Measurements from ENCODE around the gene SLIT3. TPM values are rescaled to one million over a fixed set of nuclear protein-coding genes. Genes with fewer than 3 reads are reported as not detected.

Gene SLIT3
- total and polyA plus RNA-seq, 2 experiments from 2014 or later: 0.59 to 0.71 TPM

DNA sequence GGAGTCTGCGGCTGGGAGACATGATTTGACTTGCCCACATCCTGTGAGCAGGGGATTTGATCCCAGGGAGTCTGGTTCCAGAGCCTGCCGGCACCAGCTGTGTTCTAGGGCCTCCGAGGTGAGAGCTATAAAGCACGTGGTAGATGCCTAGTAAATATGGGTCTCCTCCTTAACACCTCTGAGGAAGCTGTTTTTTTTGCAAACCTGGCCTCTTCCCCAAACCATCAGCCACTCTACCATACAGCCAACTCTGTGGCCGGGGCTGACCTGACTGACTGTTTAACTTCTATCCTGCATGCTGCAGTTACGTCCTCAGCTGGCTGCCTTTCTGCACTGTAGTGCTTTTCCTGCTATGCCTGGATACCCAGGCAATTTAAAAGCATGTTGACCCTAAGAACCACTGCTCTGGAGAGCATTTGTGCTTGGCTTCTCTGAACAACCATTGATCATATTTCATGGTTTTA lies 220.5 kb downstream of the SLIT3 start:
- no peaks in the 10 kb centered on the region; the same call in 2 of the 3 replicates for H3K9me3 Mint-ChIP-seq
- TF ChIP-seq NANOG (IDR thresholded peaks at IDR 0.05; ENCODE audit: borderline replicate concordance): no peak
- TF ChIP-seq, protein P1, sequence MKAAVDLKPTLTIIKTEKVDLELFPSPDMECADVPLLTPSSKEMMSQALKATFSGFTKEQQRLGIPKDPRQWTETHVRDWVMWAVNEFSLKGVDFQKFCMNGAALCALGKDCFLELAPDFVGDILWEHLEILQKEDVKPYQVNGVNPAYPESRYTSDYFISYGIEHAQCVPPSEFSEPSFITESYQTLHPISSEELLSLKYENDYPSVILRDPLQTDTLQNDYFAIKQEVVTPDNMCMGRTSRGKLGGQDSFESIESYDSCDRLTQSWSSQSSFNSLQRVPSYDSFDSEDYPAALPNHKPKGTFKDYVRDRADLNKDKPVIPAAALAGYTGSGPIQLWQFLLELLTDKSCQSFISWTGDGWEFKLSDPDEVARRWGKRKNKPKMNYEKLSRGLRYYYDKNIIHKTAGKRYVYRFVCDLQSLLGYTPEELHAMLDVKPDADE (IDR thresholded peaks at IDR 0.05): no peak
- TF ChIP-seq, protein P2, sequence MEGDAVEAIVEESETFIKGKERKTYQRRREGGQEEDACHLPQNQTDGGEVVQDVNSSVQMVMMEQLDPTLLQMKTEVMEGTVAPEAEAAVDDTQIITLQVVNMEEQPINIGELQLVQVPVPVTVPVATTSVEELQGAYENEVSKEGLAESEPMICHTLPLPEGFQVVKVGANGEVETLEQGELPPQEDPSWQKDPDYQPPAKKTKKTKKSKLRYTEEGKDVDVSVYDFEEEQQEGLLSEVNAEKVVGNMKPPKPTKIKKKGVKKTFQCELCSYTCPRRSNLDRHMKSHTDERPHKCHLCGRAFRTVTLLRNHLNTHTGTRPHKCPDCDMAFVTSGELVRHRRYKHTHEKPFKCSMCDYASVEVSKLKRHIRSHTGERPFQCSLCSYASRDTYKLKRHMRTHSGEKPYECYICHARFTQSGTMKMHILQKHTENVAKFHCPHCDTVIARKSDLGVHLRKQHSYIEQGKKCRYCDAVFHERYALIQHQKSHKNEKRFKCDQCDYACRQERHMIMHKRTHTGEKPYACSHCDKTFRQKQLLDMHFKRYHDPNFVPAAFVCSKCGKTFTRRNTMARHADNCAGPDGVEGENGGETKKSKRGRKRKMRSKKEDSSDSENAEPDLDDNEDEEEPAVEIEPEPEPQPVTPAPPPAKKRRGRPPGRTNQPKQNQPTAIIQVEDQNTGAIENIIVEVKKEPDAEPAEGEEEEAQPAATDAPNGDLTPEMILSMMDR (conservative IDR thresholded peaks at IDR 0.05; ENCODE audit: low read depth in 2 of 2): no peak
- TF ChIP-seq JUNB (IDR thresholded peaks at IDR 0.05; ENCODE audit: unreplicated experiment): no peak
- TF ChIP-seq EZH2 (IDR thresholded peaks at IDR 0.05; ENCODE audit: low read depth, unreplicated experiment): no peak
- no peak for TF ChIP-seq STAT1 (IDR thresholded peaks at IDR 0.05; ENCODE audit: unreplicated experiment)
- TF ChIP-seq CREB1 (CRISPR knock-in tag; IDR thresholded peaks at IDR 0.05; ENCODE audit: low read depth): no peak
- no peak for TF ChIP-seq POLR2AphosphoS5 (IDR thresholded peaks at IDR 0.05; ENCODE audit: low read depth)
- TF ChIP-seq ZNF331 (CRISPR knock-in tag; IDR thresholded peaks at IDR 0.05; ENCODE audit: low read depth): no peak
- TF ChIP-seq, protein P3, sequence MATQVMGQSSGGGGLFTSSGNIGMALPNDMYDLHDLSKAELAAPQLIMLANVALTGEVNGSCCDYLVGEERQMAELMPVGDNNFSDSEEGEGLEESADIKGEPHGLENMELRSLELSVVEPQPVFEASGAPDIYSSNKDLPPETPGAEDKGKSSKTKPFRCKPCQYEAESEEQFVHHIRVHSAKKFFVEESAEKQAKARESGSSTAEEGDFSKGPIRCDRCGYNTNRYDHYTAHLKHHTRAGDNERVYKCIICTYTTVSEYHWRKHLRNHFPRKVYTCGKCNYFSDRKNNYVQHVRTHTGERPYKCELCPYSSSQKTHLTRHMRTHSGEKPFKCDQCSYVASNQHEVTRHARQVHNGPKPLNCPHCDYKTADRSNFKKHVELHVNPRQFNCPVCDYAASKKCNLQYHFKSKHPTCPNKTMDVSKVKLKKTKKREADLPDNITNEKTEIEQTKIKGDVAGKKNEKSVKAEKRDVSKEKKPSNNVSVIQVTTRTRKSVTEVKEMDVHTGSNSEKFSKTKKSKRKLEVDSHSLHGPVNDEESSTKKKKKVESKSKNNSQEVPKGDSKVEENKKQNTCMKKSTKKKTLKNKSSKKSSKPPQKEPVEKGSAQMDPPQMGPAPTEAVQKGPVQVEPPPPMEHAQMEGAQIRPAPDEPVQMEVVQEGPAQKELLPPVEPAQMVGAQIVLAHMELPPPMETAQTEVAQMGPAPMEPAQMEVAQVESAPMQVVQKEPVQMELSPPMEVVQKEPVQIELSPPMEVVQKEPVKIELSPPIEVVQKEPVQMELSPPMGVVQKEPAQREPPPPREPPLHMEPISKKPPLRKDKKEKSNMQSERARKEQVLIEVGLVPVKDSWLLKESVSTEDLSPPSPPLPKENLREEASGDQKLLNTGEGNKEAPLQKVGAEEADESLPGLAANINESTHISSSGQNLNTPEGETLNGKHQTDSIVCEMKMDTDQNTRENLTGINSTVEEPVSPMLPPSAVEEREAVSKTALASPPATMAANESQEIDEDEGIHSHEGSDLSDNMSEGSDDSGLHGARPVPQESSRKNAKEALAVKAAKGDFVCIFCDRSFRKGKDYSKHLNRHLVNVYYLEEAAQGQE (IDR thresholded peaks at IDR 0.05; ENCODE audit: unreplicated experiment): no peak
- TF ChIP-seq EZH2phosphoT487 (IDR thresholded peaks at IDR 0.05; ENCODE audit: unreplicated experiment): no peak
- no peak overlapping the region for H3K27ac Mint-ChIP-seq

More for the DNA sequence above, 220.5 kb downstream of the SLIT3 start:
- H3K4me3 ChIP-seq: no peak overlapping the region
- H3K79me2 ChIP-seq (replicated peaks; ENCODE audit: insufficient read depth): no peaks in the 10 kb centered on the region
- H3K9me2 ChIP-seq (ENCODE audit: insufficient read depth): 0 out of 2 replicates have a peak, but pooled peaks cover 2% of the 10 kb centered on the region
- no peaks in the 10 kb centered on the region for H3F3A ChIP-seq (replicated peaks; ENCODE audit: low read depth)
- 0 out of 2 replicates have a peak overlapping the region, but pooled peaks have one; percentile 81 for H2AFZ ChIP-seq
- Mint-ChIP-seq H3K4me3 (no peak overlapping the region), H3K27me3 (ENCODE audit: insufficient read depth, low read depth, poor library complexity) (peaks cover 5% of the 10 kb centered on the region), H3K36me3 (ENCODE audit: low read depth) (no peaks in the 10 kb centered on the region), H3K4me1 (peaks cover 30% of the 10 kb centered on the region)
- H4K20me1 ChIP-seq (replicated peaks; ENCODE audit: insufficient read depth): no peaks in the 10 kb centered on the region
- H3K27me3 ChIP-seq (ENCODE audit: insufficient read depth): no peaks in the 10 kb centered on the region
- H3K4me1 ChIP-seq (ENCODE audit: insufficient read depth): peaks cover 31% of the 10 kb centered on the region
- DNase-seq (ENCODE audit: low spot score) (no peak), ATAC-seq (peak; percentile 32)
- H3K36me3 ChIP-seq (ENCODE audit: insufficient read depth): no peaks in the 10 kb centered on the region
- peak overlapping the region; percentile 32; the same call in 1 of the 2 replicates for H3K4me2 ChIP-seq
- H3K27ac ChIP-seq (ENCODE audit: low read depth): no peak overlapping the region

Measured in GM23338 (cell line).